Measurements from ENCODE around the gene ACSL4.

The ACSL4 gene

DNA sequence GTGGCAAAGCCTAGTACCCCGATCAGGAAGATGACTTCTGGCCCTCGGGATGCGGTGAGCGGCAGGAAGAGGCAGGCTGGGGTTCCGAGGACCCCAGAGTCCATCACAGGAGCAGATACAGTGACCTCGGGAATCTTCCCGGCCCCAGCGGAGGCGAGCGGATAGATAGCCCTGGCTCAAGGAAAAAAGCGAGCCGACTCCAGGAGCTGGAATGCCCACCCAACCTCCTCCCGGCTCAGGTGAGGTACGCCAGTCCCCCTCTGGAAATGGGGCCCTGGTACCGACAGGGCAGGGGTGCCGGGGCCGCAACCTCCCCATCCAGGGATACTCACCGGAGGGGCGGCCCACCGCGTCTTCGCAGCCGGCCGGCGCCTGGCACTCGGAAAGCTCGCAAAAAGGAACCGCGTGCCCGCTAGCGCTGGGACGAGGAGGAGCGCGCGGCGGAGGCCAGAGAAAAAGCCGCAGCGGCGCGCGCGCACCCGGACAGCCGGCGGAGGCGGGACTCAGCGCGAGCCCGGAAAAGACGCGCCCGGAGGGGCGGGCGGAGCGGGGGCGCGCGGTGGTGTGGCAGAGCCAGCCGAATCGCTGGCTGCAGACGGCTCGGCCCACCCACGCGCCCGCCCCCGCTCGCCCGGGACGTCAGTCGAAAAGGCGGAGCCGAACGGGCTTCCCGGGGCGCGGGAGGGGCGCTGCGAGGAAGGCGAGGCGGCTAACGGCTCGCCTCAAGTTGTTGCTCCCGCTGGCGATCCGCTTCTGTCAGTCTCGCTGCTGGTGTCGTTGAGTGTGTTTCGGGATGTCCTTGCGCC lies at the start of gene ACSL4:
TSS of gene ACSL4 (minus strand) at position 451 of the 806 bp plus-strand sequence. CDS start 49,894 bp downstream, outside the sequence.
- Histone ChIP-seq H3K4me3 (ENCODE audit: severe bottlenecking) (peak within 1 kb of the TSS; percentile 87), H3K36me3 (ENCODE audit: low read depth) (peaks cover 34% of the 10 kb centered on the region), H3K4me1 (ENCODE audit: insufficient read depth, poor library complexity, severe bottlenecking) (peaks cover 11% of the 10 kb centered on the region), H3K27me3 (ENCODE audit: insufficient read depth, poor library complexity, severe bottlenecking) (no peaks in the 10 kb centered on the region), H3K9me3 (ENCODE audit: severe bottlenecking) (no peaks in the 10 kb centered on the region), H3K27ac (ENCODE audit: poor library complexity, severe bottlenecking) (peak within 1 kb of the TSS; percentile 92)
- peak; percentile 84 for DNase-seq (ENCODE audit: low spot score)
- peak; percentile 83 for ATAC-seq (ENCODE audit: low read depth)
- no peak for TF ChIP-seq CTCF (IDR thresholded peaks at IDR 0.05; ENCODE audit: poor library complexity, severe bottlenecking)

DNA sequence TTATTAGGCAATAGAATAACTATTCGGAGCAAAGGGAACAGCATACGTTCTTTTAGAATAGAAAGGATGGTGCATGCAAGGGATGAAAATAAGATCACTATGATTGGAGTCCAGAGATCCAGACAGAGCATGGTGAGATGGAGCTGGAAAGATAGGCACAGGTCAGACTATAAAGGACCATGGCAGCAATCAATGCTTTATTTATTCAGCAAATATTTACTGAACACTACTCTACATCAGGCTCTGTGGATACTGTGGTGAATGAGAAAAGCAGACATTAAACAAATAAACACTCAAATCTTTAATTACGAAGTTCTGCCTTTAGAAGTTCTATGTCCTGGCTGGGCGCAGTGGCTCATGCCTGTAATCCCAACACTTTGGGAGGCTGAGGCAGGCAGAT lies 44.7 kb upstream of the ACSL4 start:
- H3K27ac ChIP-seq (ENCODE audit: poor library complexity, severe bottlenecking) = no peak overlapping the region
- H3K36me3 ChIP-seq (ENCODE audit: low read depth) = no peaks in the 10 kb centered on the region
- no peak overlapping the region for H3K4me3 ChIP-seq (ENCODE audit: severe bottlenecking)
- ATAC-seq (ENCODE audit: low read depth) (no peak), DNase-seq (ENCODE audit: low spot score) (no peak)
- H3K27me3 ChIP-seq (ENCODE audit: insufficient read depth, poor library complexity, severe bottlenecking) = no peaks in the 10 kb centered on the region
- peaks cover 10% of the 10 kb centered on the region for H3K4me1 ChIP-seq (ENCODE audit: insufficient read depth, poor library complexity, severe bottlenecking)
- H3K9me3 ChIP-seq (ENCODE audit: severe bottlenecking) = no peaks in the 10 kb centered on the region
- TF ChIP-seq CTCF (IDR thresholded peaks at IDR 0.05; ENCODE audit: poor library complexity, severe bottlenecking) = no peak

DNA sequence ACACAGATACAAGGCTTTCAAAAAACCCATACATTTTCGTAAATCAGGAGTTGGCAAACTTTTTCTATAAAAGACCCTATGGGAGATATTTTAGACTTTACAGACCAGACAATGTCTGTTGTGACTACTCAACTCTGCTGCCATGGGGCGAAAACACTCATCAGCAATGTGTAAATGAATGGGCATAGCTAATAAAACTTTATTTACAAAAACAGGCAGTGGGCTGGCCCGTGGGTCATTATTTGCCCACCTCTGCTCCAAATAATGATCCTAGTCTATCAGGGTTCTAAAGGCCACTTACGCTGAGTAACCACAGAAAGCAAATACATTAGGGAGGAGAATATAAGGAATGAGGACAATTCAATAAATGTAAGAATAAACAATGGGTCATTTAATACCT lies 43.9 kb upstream of the ACSL4 start:
- Histone ChIP-seq H3K27ac (ENCODE audit: poor library complexity, severe bottlenecking) (no peak overlapping the region), H3K9me3 (ENCODE audit: severe bottlenecking) (no peaks in the 10 kb centered on the region)

DNA sequence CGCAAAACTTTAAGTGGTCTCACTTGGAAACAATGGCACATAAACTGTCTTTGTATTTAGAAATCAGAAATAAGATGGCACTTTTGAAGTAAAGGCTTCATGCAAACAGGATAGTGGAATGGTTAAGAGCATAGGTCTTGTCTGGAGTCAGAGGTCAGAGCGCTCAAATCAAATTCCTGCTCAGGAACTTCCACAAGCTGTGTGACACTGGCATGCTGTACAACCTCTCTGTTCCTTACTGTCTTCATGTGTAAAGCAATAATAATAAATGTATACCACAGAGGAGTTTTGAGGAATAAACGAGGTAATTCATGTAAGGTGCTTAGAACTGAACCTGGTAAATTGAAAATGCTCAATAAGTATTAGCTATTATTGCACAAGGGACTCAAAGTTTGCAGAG lies 43.4 kb upstream of the ACSL4 start:
- H3K4me3 ChIP-seq (ENCODE audit: severe bottlenecking) = no peak overlapping the region
- H3K27ac ChIP-seq (ENCODE audit: poor library complexity, severe bottlenecking) = no peak overlapping the region
- H3K36me3 ChIP-seq (ENCODE audit: low read depth) = no peaks in the 10 kb centered on the region
- peaks cover 10% of the 10 kb centered on the region for H3K4me1 ChIP-seq (ENCODE audit: insufficient read depth, poor library complexity, severe bottlenecking)
- TF ChIP-seq CTCF (IDR thresholded peaks at IDR 0.05; ENCODE audit: poor library complexity, severe bottlenecking) = no peak
- no peaks in the 10 kb centered on the region for H3K9me3 ChIP-seq (ENCODE audit: severe bottlenecking)
- ATAC-seq (ENCODE audit: low read depth) (no peak), DNase-seq (ENCODE audit: low spot score) (no peak)
- H3K27me3 ChIP-seq (ENCODE audit: insufficient read depth, poor library complexity, severe bottlenecking) = no peaks in the 10 kb centered on the region

More for the DNA sequence above, 43.9 kb upstream of the ACSL4 start:
- peaks cover 10% of the 10 kb centered on the region for H3K4me1 ChIP-seq (ENCODE audit: insufficient read depth, poor library complexity, severe bottlenecking)
- H3K4me3 ChIP-seq (ENCODE audit: severe bottlenecking) = no peak overlapping the region
- no peak for TF ChIP-seq CTCF (IDR thresholded peaks at IDR 0.05; ENCODE audit: poor library complexity, severe bottlenecking)
- no peaks in the 10 kb centered on the region for H3K27me3 ChIP-seq (ENCODE audit: insufficient read depth, poor library complexity, severe bottlenecking)
- no peak for ATAC-seq (ENCODE audit: low read depth)
- H3K36me3 ChIP-seq (ENCODE audit: low read depth) = no peaks in the 10 kb centered on the region
- no peak for DNase-seq (ENCODE audit: low spot score)

DNA sequence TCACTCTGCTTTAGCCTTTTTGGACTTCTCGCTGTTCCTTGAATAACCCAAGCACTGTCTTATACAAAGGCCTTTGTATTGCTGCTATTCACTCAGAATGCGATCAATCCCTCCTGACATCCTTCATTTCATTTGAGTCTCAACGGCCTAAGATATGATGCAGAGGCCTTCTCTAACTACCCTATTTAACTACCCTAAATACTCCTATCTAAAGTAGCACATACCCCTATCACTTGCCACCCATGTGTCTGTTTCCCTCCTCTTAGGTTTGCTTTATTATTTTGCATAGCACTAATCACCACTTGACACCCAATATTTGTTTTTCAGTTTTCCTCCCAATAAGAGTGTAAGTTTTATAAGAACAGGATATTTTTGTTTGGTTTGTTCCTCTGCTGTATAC lies 42.3 kb upstream of the ACSL4 start:
- no peak for TF ChIP-seq CTCF (IDR thresholded peaks at IDR 0.05; ENCODE audit: poor library complexity, severe bottlenecking)
- H3K27me3 ChIP-seq (ENCODE audit: insufficient read depth, poor library complexity, severe bottlenecking) = no peaks in the 10 kb centered on the region
- ATAC-seq (ENCODE audit: low read depth) (no peak), DNase-seq (ENCODE audit: low spot score) (no peak)
- H3K36me3 ChIP-seq (ENCODE audit: low read depth) = no peaks in the 10 kb centered on the region
- peaks cover 10% of the 10 kb centered on the region for H3K4me1 ChIP-seq (ENCODE audit: insufficient read depth, poor library complexity, severe bottlenecking)
- no peak overlapping the region for H3K4me3 ChIP-seq (ENCODE audit: severe bottlenecking)
- no peak overlapping the region for H3K27ac ChIP-seq (ENCODE audit: poor library complexity, severe bottlenecking)
- no peaks in the 10 kb centered on the region for H3K9me3 ChIP-seq (ENCODE audit: severe bottlenecking)

Data from RWPE2 (cell line).